NCI-H82 (cell line): ENCODE data around the gene DDA1.
A peak's percentile ranks its signal among the peaks of the same experiment; 100 is the strongest.

Experiments used
- DNase-seq: peaks from one replicate; lab custom pipeline; 2025; lab: John Stamatoyannopoulos, UW

DDA1 gene

DNA sequence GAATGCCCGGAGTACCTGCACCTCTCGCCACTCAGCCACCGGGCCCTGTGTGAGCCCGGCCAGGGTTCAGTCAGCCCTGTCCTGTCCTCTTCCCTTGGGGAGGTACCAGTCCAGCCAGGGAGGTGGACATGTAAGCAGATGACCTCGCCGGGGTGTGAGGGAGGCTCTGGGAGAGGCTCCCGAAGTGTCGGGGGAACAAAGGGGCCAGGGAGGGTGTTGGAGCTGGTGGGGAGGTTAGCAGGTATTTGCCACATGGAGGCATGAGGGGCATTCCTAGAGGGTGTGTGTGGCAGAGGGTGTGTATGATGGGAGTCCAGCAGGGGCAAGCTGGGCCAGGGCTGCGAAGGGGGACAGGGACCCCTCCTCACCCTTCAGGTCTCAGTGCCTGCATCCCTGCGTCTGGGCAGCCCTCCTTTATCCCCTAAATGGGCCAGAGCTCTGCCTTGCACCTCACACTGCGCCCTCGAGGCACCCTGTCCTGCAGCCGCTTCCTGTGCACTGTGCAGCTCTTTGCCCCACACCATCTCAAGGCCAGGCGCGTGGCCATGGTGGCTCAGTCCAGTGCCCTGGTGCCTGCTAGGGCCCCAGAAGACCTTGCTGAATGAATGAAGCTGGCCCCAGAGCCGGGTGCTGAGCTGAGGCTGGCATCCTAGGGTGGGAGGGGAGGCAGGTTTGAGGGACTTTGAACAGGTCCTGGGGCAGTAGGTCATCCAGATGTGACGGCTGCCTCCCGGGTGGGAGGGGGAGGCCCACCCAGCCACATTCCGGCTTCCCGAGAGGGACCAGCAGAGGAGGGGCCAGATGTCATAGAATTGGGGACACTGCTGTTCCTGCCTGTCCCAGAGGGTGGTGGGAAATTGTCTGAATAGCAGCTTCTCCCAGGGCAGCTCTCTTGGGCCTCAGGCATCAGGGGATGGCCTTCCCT lies 3.1 kb downstream of the DDA1 start:
- DNase-seq, result no peak

DNA sequence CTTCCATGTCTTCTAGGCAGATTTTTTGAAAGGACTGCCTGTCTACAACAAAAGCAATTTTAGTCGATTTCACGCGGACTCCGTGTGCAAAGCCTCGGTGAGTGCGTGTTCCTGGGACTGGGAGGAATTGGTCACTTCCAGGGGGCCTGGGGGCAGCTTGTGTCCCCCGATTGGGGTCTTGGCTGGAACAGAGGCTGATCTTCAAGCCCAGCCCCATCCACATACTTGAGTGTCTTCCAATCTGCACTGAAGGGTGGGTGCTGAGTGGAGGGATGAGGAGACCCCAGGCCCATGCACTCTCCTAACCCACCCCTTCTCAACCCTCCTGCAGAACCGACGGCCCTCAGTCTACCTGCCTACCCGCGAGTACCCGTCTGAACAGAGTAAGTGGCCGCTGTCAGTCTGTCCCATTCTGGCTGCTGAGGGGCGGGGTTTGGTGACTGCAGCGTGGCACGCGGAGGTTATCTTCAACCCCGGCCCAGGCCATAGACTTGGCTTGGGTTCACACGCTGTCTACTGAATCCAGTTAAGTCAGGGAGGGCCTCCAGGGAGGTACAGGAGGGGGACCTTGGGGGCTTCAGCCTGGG lies 4.7 kb downstream of the DDA1 start:
- no peak for DNase-seq

DNA sequence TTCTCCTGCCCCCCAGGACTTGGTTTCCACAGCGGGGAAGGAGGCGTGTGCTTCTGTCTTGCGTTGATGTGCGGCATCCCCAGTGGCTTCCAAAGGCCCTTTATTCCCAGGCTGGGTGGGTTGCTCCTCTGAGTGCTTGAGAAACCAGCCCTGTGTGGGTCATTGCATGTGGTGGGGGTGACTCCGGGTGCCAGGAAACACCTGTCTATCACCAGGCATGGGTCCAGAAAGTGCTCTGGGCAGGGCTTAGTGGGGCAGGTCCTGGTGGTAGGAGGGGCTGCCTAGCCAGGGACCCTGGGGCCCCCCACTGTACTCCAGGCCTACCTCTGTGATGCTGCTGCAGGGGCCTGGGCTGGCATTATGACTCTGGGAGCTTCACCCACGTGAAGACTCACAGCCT lies 9.6 kb downstream of the DDA1 start:
- DNase-seq, result no peak

DNA sequence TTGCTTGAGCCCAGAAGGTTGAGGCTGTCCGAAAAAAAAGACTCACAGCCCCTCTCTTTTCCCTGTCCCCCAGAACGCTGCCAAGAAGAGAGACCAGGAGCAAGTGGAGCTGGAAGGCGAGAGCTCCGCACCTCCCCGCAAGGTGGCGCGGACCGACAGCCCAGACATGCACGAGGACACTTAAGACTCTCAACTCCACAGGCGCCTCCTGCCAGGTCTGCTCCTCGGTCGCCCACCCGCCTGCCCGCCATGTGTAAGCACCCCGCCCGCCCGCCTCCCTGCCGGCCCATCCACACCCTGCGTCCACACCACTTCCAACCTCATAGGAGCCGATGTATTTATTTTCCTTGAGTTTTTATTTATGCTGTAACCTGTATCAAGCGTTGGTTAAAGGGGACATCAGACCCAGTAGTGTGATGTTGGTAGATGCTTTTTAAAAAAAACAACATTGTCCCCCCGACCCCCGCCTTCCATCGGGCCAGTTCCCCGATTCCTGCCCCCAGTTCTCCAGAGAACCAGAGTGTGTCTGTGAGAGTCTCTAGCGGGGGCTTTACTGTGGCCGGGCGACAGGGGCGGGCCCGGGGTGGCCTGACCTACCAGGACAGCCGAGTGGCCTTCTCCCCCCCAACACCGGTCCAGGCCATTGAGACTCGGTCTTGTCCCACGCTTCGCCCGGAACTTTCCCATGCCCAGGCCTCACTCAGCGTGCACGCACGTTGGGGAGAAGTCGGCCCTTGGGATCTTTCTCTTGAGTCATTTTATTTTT lies 10.3 kb downstream of the DDA1 start:
- DNase-seq, result no peak

DNA sequence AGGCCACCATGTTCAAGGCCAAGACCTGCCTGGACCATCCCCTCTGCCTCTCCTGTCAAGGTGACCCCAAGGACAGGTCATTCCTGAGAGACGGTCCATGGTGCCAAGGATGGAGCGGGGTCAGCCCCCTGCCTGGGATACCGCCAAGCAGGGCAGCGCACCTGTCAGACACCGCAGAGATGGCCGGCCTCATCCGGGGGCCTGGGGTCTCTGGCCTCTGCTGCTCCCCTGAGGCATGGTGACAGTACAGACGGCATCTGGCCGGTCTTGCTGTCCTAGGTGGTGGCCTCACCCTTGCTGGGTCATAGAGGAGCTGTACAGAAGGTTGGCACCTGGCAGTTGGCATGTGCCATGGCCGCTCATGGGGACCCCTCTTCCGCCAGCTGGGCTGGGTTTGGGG lies 11.1 kb downstream of the DDA1 start:
- no peak for DNase-seq

DNA sequence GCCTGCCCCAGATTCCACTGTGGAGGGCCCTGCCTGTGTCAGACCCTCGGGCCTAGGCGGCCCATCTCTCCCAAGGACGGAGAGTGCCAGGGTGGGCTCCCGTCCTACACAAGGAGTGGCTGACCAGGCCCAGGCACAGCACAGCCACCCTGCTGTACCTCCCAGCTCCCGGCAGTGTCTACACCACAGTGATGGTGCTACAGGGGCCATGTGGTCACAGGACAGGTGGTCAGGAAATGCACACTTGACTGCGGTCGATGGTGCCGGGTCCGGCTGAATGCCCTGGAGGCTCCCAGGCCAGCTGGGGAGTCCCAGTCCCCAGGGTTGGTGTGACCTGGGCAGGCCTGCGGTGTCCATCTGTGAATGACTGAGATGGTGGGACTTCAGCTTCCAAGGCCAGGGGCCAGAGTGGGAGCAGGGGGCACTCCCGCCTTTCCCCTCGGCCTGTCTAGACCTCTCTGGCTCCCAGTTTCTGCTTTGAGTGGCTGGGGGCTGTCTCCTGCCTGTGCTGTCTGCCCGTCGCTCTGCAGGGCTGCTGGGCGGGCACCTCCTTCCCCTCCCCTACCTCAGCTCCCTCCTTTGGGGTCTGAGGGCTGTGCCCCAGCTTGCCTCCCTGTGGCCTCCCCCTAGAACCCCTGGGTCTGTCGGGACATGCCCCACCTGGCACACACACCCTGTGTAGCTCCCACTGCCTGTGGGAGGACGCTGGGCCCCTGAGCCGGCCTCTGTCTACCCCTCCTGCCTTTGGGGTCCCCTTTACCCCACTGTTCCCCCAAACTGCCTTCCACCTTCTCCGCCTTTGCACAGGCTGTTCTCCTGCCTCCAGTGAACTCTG lies 12.5 kb downstream of the DDA1 start:
- no peak for DNase-seq

DNA sequence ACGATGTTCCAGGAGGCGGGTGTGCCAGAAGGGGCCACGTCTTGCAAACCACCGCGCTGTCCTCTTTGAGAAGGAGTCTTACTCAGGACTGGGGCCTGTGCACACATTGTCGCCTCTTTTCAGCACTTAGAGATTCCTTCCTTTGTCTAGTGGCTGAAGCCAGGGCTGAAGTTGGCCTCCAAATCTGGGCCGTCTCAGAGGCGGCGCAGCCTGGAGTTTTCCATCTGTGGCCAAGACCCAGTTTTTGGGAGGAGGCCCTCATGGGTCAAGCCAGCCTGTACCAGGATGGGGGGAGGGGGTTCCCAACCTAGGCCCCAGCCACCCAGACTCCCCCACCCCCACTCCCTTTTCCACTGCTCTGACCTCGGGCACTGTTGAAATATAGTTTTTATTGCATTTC lies 13.5 kb downstream of the DDA1 start:
- no peak for DNase-seq

DNA sequence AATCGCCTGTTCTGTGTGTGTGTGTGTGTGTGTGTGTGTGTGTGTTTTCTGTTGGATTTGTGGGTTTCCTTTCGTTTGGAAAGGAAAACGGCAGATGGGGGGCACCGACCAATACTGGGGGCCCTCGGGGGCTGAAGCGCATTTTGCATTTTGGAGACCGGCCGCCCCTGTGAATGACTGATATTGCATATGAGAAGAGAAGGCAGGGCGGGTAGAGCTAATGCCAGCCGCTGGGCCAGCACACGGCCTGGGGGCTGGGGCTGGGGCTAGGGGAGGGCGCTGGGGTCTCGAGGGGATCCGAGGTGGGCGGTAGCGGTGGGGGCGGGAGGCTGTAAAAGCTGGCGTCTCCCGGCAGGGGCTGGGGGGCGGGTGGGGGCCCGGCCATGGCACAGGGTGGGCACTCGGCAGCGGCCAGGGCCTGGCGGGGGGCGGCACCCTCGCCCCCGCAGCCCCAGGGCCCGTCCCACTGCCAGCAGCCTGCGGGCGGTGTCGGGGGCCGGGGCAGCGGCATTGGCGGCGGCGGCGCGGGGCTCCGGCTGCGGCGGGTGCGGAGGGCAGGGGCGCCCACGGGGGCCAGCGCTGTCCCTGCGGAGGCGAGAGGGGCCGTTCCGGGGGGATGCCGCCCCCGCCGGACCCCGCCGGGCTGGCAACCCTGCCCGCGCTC lies 14.1 kb downstream of the DDA1 start:
- DNase-seq, result no peak

DNA sequence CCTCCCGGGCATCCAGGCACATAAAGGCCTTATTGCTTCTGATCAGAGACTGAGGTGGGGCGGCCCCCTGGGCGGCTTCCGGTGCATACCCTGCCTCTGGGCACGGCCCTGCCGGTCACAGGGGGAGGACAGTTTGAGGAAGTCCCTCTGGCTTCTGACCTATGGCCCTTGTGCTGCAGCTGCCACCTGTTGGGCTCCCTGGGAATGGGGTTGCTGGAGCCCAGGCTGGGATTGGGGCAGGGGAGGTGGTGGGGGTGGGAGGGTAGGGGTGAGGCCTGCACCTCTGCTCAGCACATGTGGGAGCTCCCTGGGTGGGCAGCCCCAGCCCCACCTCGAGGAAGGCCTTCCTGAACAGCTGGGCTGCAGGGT lies 14.6 kb downstream of the DDA1 start:
- DNase-seq, result no peak

DNA sequence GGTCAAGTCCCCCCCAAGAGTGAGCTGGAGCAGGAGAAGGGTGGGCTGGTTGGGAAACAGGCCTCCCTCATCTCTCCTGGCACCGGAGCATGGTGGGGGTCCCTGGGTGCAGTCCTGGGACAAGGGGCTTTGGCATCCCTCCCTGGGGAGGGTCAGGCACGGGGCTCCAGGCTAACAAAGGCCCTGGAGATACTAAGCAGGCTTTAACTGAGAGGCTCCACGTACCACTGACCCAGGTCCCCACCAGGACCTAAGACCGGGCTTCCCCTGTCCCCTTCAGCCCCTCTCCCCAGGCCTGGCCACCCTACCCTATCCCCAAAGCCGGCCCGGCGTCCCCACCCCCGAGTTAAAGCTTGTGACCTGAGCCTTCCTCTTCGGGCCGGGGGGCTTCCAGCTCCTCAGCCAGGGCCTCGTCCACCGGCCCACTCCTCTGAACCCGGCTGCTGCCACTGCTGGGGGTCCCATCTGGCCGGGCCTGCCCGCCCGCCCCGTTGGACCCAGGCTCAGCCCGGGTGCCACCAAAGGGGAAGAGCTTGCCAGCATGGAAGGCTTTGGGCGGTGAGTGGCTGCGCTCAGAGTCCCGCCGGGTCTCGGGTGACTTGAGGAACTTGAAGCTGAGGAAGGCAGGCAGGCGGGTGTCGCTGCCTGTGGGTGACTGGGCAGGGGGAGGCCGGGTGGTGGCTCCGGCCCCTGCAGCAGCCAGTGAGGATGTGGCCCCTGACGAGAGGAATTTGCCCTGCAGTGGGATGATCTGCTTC lies 15.2 kb downstream of the DDA1 start:
- no peak for DNase-seq

DNA sequence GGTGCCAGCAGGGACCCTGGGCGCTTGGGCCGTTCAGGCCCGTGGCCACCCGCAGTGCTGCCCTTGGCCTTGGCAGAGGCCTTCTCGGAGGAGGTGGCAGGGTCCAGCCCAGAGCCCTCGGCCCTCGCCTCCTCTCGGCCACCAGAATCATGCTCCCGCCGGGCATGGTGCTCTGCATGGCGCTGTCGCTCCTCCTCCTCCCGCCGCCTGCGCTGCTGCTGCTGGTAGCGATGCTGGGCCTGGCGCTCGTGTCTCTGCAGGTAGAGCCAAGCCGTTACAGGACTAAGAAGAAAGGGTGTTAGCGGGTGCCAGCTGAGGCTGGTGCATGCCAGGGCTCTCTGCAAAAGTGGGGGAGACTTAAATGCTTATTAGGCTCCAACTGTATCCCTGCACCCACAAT lies 15.8 kb downstream of the DDA1 start:
- no peak for DNase-seq

DNA sequence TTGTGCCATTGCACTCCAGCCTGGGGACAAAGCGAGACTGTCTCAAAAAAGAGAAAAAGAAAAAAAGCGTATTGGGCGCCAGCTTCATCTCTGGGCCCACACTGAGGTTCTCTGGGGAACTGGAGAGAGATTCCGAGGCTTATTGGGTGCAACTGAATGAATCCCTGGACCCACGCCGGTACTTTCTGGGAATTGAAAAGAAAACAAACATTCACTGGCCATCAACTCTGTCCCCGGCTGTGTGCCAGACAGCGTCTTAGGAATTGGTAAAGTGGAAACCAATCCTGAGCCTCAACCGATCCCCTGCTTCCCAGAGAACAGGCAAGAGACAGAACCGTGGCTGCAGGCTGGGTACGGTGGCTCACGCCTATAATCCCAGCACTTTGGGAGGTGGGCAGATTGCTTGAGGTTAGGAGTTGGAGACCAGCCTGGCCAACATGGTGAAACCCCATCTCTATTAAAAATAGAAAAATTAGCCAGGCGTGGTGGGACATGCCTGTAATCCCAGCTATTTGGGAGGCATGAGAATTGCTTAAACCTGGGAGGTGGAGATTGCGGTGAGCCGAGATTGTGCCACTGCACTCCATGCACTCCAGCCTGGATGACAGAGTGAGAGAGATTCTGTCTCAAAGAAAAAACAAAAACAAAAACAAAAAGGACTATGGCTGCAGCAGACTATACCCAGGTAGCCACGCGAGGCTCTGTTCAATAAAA lies 16.7 kb downstream of the DDA1 start:
- DNase-seq, result no peak

DNA sequence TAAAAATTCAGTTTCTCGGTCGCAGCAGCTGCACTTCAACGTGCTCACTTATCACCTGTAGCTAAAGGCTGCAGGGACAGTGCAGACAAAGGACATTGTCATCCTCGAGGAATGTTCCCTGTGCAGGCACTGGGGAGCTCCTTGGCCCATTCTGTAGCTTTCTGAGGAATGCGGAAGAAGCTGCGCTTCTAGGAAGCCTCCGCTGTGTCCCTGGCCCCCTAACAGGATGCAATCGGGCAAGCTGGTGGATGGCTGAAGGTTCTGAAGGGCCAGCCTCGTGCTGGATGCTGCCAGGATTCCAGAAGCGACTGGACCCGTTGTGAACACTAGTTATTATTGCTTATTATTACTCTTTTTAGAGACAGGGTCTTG lies 17.2 kb downstream of the DDA1 start:
- DNase-seq, result no peak

DNA sequence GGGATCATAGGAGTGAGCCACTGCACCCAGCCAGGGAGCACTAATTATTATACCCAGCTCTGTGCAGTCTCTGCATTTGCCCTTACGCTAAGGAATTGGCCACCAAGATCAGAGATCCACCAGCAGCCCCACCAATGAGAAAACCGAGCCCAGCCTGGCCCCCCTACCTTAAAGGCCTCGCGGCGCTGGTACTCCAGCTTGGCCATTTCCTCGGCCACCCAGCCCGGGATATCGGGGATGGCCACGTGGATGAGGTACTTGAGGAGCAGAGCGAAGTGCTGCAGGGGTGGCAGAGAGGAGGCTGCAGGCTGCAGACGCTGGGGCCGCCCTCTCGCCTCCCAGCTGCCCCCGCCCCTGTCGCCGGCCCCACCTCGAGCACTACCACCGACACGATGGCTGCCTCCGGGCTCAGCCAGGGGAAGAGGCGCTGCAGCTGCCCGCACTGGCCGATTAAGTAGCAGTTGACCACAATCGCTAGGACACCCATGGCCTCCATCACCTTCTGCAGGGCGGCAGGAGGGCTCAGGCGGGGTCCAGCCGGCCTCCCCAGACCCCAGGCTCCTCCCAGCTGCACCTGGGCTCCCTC lies 17.8 kb downstream of the DDA1 start:
- no peak for DNase-seq

DNA sequence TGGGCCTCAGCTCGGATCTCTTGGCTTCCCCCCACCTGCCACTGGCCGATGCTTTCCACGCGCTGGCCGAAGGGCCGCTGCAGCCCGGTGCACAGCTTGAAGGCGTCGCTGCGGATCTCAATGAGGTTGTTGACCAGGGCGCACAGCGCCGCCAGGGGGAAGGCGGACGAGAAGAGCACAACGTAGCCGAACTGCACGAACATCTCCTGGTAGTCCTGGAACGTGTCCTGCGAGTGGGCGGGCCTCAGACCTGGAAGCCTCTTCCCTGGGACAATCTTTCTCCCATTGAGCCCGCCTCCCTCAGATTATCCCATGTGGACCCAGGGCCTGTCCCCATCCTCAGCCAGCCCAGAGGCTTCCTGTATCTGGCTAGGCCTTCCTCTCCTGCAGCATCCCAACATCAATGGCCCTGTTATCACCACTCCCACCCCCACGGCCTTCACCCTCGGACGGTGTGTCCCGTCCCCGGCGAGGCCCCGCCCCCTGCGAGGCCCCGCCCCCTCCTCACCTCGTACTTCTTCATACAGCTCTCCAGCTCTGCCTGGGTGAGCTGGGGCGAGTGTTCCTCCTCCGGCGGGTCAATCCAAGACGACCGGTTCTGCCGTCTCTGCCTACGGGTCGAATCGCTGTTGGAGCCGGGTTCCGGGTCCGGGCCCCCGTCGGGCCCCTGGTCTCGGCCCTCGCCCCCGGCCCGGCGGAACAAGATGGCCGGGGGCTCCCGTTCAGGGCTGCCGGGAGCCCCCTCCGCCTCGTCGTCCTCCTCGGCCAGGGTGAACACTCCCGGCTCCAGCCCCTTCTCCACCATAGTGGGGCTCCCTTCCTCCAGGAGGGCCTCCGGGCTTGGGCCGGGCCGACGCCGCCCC lies 18.5 kb downstream of the DDA1 start:
- DNase-seq, result peak; percentile 40

DNA sequence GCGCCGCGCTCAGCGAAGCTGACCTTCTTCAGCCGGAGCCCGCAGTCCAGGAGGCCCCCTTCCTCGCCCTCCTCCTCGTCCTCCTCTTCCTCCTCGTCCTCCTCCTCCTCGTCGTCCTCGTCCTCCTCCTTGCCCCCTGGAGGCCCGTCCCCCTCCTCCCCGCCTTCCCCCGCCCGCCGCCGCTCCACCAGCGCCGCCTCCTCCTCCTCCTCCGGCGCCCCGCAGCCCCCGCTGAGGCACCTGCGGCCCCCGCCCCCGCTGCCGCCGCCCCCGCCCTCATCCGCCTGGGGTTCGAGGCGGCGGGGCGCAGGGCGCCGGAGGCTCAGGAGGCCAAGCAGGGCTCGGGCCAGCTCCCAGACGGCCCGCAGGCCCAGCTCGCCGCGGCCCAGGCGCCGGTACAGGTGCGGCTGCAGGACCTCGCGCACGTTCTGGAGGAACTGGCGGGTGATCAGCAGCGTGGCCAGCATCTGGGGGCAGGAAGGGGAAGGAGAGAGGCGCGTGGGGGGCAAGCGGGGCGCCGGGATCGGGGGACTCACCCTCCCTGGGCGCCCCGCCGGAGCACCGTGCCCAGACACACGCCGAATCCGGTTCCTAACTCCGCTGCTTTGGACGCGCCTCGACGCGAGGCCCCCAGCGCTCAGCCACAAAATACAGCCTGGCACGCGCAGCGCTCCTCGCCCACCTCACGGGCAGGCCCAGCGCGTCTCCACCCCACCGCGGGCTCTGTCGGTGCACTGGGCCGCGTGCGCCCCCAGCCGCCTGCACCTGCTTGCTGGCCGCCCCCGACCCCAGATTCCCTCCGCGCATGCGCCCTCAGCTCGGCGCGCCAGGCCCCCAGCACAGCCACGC lies 19.4 kb downstream of the DDA1 start:
- DNase-seq, result no peak

DNA sequence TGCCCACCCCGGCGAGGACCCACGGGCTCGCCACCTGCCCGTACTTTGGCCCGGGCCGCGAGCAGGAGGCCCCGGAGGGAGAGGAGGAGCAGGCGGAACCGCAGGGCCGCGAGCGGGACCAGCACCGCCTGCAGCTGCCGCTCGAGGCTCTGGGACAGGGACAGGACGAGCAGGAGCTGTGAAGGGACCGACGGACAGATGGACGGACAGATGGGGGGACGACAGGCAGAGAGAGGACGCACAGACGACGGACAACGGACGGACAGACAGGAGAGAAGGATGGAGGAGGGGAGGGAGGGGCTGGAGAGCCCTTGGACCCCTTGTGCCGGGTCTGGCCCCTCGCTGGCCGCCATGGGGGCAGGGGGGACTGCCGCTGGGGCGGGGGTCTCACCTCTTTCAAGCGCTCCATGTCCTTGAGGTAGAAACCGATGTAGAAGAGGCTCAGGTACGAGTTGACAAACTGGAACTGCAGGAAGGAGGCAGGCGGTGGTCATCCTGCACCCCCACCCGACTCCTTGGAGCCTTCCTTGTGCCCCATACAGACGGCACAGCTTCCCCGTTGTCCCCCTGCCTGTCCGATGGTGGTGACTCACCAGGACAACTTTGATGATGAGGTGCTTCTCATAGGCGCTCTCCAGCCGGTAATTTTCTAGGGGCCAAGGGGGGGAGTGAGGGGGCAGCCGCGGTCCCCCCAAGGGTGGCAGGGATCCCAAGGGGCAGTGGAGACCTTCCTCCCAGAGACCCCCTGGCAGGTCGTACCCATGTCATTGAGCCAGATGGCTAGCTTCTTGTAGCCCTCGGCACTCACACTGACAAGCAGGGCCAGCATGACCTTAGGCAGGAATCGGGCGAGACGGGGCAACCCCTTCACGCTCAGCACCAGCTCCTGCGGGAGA lies 20.3 kb downstream of the DDA1 start:
- DNase-seq, result no peak
